OCI-LY1 (cell line): ENCODE measurements around the gene LSAMP.

Experiments
- H2AFZ ChIP-seq: fragments of 200-600 bp; sonication (generic), shearing (Covaris generic); 2 replicates; pipeline ENCODE4 v1.6.0; 2014; ENCODE audit warnings: antibody characterized with exemption, mild to moderate bottlenecking, low read length
- H3F3A ChIP-seq: fragments of 200-600 bp; sonication (generic), shearing (Covaris generic); 2 replicates; pipeline ENCODE4 v1.6.0; 2014; ENCODE audit warnings: mild to moderate bottlenecking, antibody characterized with exemption, low read length, moderate library complexity; ENCODE audit not compliant: insufficient read depth
- H3K27ac ChIP-seq: fragments of 200-600 bp; sonication (generic); 2 replicates; pipeline ENCODE4 v1.5.1; 2014; ENCODE audit warnings: low read length, mixed run types, mild to moderate bottlenecking, low read depth; ENCODE audit not compliant: poor library complexity, severe bottlenecking
- H3K27me3 ChIP-seq: fragments of 200-600 bp; sonication (generic); 2 replicates; pipeline ENCODE4 v1.6.0; 2014; ENCODE audit warnings: antibody characterized with exemption, mild to moderate bottlenecking, low read length, moderate library complexity; ENCODE audit not compliant: insufficient read depth
- H3K36me3 ChIP-seq: fragments of 200-600 bp; sonication (generic); 2 replicates; pipeline ENCODE4 v1.6.1; 2014; ENCODE audit warnings: mild to moderate bottlenecking, antibody characterized with exemption, low read length, moderate library complexity, mixed read lengths; ENCODE audit not compliant: insufficient read depth
- H3K4me1 ChIP-seq: fragments of 200-600 bp; sonication (generic); 2 replicates; pipeline ENCODE4 v1.5.1; 2014; ENCODE audit warnings: mild to moderate bottlenecking, low read length, moderate library complexity; ENCODE audit not compliant: insufficient read depth, severe bottlenecking
- H3K4me2 ChIP-seq: fragments of 200-600 bp; sonication (generic), shearing (Covaris generic); 2 replicates; pipeline ENCODE4 v1.6.1; 2014; ENCODE audit warnings: low read length
- H3K4me3 ChIP-seq: fragments of 200-600 bp; sonication (generic); 2 replicates; pipeline ENCODE4 v1.5.1; 2014; ENCODE audit warnings: low read length, low read depth, mild to moderate bottlenecking, mixed read lengths; ENCODE audit not compliant: poor library complexity, severe bottlenecking
- H3K79me2 ChIP-seq: fragments of 200-600 bp; shearing (Covaris generic); 2 replicates; pipeline ENCODE4 v1.6.1; 2016; ENCODE audit warnings: mixed run types, low read length, mixed read lengths; ENCODE audit not compliant: insufficient read depth
- H3K9ac ChIP-seq: fragments of 200-600 bp; sonication (generic), shearing (Covaris generic); 2 replicates; pipeline ENCODE4 v1.6.1; 2014; ENCODE audit warnings: mild to moderate bottlenecking, low read length, mixed read lengths
- H3K9me2 ChIP-seq: fragments of 200-600 bp; sonication (generic), shearing (Covaris generic); 2 replicates; pipeline ENCODE4 v1.6.1; 2014; ENCODE audit warnings: low read depth, mild to moderate bottlenecking, low read length, mixed read lengths
- H3K9me3 ChIP-seq: fragments of 200-600 bp; shearing (Covaris generic); 2 replicates; pipeline ENCODE4 v1.6.1; 2014; ENCODE audit warnings: low read length, mixed read lengths
- H4K20me1 ChIP-seq: fragments of 200-600 bp; sonication (generic), shearing (Covaris generic); 2 replicates; pipeline ENCODE4 v1.6.0; 2016; ENCODE audit warnings: mild to moderate bottlenecking, low read length; ENCODE audit not compliant: insufficient read depth
- CTCF ChIP-seq: fragments of 200-600 bp; sonication (generic), shearing (Covaris generic); IDR thresholded peaks from 2 replicates; pipeline ENCODE4 v1.5.1; 2017; ENCODE audit warnings: mild to moderate bottlenecking, antibody characterized with exemption, low read length, moderate library complexity, mixed read lengths
- EZH2 ChIP-seq: fragments of 200-600 bp; sonication (generic), shearing (Covaris generic); IDR thresholded peaks from 2 replicates; pipeline ENCODE4 v1.8.0; 2017; ENCODE audit warnings: borderline replicate concordance, mixed run types, mild to moderate bottlenecking, antibody characterized with exemption, low read length, moderate library complexity, mixed read lengths

LSAMP gene

GRCh38 chr3:115975796-115976195, 469.5 kb downstream of the LSAMP start:
- H3F3A ChIP-seq = no peaks in the 10 kb centered on the region
- H3K9me2 ChIP-seq = no peaks in the 10 kb centered on the region
- H3K79me2 ChIP-seq = no peaks in the 10 kb centered on the region
- no peaks in the 10 kb centered on the region for H3K27me3 ChIP-seq
- no peaks in the 10 kb centered on the region for H3K9me3 ChIP-seq
- H3K4me3 ChIP-seq = no peak overlapping the region
- H3K9ac ChIP-seq = no peak overlapping the region
- no peak overlapping the region for H3K27ac ChIP-seq
- H4K20me1 ChIP-seq = no peaks in the 10 kb centered on the region
- TF ChIP-seq CTCF (no peak), EZH2 (no peak)
- H3K4me2 ChIP-seq = no peak overlapping the region
- H3K4me1 ChIP-seq = no peaks in the 10 kb centered on the region
- no peaks in the 10 kb centered on the region for H3K36me3 ChIP-seq
- H2AFZ ChIP-seq = no peak overlapping the region

- Histone ChIP-seq H2AFZ (no peak overlapping the region), H3K9me3 (no peaks in the 10 kb centered on the region), H3K9me2 (no peaks in the 10 kb centered on the region), H3K79me2 (no peaks in the 10 kb centered on the region), H4K20me1 (no peaks in the 10 kb centered on the region), H3K9ac (no peak overlapping the region), H3K36me3 (no peaks in the 10 kb centered on the region), H3K4me2 (no peak overlapping the region), H3K27me3 (no peaks in the 10 kb centered on the region), H3K4me3 (no peak overlapping the region), H3K4me1 (no peaks in the 10 kb centered on the region), H3F3A (no peaks in the 10 kb centered on the region), H3K27ac (no peak overlapping the region)
- TF ChIP-seq EZH2 (no peak), CTCF (no peak)
Observed at GRCh38 chr3:115975353-115975752, 469.9 kb downstream of the LSAMP start.

GRCh38 chr3:115974940-115975339, 470.3 kb downstream of the LSAMP start:
- Histone ChIP-seq H3K9me3 (no peaks in the 10 kb centered on the region), H3K4me1 (no peaks in the 10 kb centered on the region), H3K9ac (no peak overlapping the region), H3K4me2 (no peak overlapping the region), H3K27me3 (no peaks in the 10 kb centered on the region), H3F3A (no peaks in the 10 kb centered on the region), H3K27ac (no peak overlapping the region), H3K79me2 (no peaks in the 10 kb centered on the region), H3K36me3 (no peaks in the 10 kb centered on the region), H4K20me1 (no peaks in the 10 kb centered on the region), H2AFZ (no peak overlapping the region), H3K4me3 (no peak overlapping the region), H3K9me2 (no peaks in the 10 kb centered on the region)
- TF ChIP-seq CTCF (no peak), EZH2 (no peak)
